CD4-positive, alpha-beta T cell treated with Interleukin-21 for 1 hour (primary cell): ENCODE data around the gene PHC2.

Experiments used
- DNase-seq: peaks from one replicate; pipeline ENCODE4 v3.0.0-alpha.2; 2020

PHC2 gene

DNA sequence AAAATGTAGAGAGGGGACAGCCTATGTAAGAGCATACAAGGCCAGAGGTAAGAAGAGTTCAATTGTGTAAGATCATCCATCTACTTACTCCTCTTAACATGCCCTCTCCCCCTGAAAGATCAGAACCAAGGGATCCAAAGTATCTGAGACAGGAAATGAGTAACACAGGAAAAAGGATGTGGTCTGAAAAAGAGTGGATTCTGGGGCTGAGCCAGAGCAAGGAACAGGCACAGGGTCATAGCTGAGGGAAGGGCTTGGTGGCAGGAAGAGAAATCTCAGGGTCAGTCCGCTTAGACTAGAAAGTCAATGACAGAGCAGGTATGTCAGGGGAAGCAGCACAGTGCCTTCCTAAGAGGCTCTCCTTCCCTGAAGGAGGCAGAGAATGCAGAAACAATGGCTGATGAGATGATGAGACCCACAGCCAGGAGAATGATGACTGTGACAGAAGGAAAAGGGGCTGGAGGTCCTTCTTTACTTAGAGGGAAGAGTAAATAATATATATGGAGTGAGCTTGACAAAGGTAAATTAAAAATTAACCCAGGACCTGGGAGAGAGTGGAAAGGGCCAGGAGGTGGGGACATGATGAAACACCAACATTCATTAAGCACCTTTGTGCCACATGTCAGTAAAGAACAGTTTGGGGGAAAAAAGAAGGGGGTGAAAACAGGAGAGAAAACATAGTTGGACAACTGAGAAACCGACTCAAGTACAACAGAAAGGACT, 83.8 kb downstream of the PHC2 start:
- DNase-seq, result no peak

- DNase-seq, result no peak
These were observed 84.4 kb downstream of the PHC2 start for GRCh38 chr1:33346533-33346926.

DNA sequence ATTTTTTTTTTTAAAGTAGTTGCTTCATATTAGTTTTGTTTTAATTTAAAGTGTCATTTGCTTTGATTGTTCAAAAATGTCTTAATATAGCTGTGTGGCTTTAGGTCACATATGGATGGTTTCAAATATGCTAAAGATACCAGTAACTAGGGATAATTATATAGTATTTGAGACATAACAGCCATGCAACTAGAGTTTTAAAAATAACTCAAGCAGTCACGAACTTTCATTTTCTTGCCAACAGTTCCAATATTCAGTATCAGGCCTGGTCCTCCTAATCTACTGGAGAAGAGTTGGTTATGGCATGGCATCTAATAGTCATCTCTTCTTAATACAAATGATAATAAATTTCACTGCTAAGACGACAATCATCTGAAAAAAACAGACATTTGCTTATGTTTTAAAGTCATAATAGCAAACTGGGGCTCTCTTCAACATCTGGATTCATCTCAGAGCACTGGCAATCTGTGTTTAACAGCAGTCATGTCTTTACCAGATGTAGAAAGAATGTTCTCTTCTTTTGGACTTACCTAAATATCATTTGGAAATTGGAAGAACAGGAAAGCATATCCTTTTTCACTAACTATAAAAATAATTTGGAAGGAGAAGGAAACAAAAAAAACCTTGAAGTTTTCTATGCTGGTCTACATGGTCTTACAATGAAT, 85.9 kb downstream of the PHC2 start:
- no peak for DNase-seq

DNA sequence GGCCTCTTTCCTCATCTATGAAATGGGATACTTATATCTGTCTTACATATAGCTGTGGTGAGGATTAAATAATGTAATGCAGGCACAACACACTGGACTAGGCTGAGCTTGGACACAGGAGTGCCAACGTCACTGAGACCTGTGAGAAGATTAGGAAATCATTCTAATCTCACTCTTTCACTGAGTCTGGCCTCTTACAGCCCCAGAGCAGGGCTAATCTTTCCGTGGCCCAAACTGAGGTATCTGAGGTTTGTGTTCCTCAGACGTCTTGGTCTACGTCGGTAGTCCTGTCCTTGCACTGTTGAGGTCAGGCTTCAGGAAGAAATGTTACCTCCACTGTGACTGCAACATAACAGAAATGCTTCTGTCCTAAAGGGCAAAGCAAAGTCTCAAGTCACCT, 87.4 kb downstream of the PHC2 start:
- DNase-seq, result no peak

GRCh38 chr1:33342041-33342723, 88.7 kb downstream of the PHC2 start:
- DNase-seq, result no peak

DNA sequence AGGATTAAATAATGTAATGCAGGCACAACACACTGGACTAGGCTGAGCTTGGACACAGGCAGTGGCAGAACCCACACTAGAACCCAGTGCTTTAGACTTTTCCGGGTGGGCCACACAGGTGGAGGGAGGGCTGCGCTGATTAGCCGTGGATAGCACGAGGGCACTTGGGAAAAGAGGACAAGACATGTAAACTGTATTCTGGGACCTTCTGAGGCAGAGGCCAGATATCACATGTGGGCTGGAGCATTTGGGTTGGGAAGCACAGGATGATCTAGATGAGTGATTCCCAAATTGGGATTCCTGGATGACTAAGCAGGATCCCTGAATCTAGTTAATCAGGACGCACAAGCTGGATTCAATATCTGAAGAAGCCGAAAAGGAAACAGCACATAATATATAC, 89.7 kb downstream of the PHC2 start:
- DNase-seq, result no peak

DNA sequence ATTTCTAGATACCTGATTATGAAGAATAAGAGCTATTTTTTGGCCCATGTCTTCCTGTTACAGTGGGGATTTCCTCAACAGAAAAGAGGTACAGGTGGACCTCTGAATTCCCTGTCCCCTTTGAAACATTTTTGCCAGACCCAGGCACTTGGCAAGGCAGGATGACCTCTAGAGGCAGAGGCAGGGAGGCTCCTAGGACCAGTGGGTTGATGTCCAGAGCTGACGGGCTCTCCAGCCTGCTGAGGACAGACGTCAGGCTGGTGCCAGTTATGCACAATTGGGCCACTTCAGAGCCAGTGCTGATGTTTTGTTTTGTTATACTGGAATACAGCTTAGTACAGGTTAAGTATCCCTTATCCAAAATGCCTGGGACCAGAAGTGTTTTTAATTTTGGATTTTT, 91.5 kb downstream of the PHC2 start:
- DNase-seq, result no peak

DNA sequence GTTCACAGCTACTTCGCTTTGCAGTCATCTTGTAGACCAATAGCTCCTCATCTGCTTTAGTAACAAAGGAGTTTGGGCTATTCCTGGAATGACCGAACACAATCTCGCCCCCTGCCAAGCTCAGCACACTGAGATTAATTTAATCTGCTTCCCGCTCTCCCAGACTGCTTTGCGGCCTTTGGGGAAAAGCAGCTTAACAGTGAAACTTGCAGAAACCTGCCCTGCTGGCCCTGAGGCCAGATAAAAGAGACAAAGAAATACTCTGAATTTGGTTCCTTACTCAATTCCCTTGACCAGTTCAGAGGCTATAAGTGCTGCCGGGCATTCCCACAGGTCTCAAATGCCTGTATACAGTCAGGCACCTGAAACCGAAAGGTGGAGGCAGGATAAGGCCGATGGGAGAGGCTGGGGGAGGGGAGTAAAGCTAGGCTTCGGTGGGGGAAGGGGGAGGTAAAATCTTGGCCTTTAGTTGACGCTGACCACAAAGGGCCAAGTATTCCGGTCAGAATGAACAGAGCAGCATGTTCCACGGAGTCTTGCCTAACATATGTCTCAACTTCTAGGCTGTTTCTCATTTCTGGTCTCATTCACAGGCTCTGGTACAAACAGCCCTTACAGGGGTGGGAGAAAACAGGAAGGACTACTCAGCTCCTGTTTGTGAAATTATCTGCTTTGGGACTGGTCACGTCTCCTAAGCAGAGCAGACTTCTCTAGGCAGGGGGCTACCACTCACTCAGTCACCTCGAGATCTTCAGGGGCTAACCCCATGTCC, 92.3 kb downstream of the PHC2 start:
- DNase-seq, result no peak

- no peak for DNase-seq
These were observed 92.9 kb downstream of the PHC2 start for GRCh38 chr1:33338048-33338439.

DNA sequence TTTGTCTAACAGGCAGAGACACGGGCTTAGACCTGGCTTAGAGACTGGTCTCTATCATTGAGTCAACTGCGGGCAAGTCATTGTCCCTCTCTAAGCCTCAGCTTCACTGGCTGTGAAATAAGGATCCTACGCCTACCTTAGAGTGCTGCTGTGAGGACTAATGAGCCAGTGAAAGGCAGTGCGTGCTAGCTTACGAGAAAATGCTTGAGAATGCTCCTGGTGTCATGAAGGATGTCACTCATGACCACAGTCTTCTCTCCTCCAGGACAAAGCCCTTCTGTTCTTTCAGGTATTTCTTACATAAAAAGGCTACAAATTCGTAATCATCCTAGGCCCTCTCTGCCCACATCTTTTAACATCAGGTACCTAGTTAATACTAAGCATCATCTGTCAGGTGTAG, 93.5 kb downstream of the PHC2 start:
- no peak for DNase-seq

GRCh38 chr1:33336580-33336979, 94.3 kb downstream of the PHC2 start:
- DNase-seq, result no peak

DNA sequence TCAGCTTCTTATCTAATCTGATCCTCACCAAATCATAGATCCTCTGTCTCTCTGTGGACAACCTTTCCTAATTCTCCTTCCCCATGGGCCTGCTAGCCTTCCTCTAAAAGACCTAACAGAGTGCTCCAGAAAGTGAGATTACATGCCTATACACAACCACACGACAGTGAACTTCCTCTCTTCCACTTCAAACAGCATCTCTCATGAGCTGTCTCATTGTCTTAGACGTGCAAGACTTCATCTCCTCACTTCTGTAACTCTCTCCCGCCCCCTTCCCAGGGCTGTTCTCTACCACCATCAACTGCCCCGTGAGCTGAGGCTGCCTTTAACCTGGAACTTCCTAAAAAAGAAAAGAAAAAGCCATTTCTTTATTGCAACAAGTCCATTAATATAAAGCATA, 95.9 kb downstream of the PHC2 start:
- no peak for DNase-seq

DNA sequence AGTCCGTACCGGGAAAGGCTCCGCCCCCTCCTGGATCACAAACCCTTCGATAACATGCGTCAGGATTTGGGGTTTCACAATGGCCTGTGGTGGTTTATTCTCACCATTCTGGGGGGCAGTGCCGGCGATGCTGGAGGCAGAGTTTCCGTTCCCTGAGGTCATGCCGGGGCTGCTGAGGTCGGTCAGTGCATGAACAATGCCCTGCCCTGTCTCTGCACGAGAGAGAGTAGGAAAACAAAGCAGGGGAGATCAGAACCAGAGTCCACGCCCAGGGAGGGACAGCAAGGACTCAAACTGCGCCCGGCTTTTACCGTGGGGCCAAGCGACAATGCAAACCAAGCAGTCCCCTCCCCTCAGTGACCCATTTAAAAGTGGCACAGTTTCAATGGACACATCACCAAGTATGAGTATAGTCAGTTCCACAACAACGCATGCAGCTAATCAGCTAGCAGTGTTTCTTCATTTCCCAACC, 96.8 kb downstream of the PHC2 start:
- DNase-seq, result no peak

- no peak for DNase-seq
These were observed 98.0 kb downstream of the PHC2 start for GRCh38 chr1:33332881-33333280.

DNA sequence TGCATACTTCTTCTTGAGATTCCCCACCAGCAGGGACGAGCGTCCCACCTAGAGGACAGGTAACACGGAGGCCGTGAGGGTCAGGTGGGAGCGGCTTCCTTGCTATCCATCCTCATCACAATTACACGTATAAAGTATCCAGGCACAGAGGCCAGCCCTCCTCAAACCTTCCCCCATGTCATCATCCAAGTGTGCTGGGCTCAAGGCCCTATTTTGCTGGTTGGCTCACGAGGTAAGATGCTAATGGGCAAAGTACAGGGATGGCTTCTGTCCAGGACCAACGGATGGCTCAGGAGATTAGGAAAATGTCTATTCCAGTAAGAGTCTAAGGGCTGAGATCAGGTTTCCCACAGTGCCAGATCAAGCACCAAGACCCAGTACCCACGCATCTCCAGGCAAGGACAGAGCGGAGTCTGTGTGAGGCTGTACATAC, 98.5 kb downstream of the PHC2 start:
- DNase-seq, result no peak

- no peak for DNase-seq
These were observed 99.2 kb downstream of the PHC2 start for GRCh38 chr1:33331444-33332356.

GRCh38 chr1:33330906-33331305, 100.0 kb downstream of the PHC2 start:
- no peak for DNase-seq

DNA sequence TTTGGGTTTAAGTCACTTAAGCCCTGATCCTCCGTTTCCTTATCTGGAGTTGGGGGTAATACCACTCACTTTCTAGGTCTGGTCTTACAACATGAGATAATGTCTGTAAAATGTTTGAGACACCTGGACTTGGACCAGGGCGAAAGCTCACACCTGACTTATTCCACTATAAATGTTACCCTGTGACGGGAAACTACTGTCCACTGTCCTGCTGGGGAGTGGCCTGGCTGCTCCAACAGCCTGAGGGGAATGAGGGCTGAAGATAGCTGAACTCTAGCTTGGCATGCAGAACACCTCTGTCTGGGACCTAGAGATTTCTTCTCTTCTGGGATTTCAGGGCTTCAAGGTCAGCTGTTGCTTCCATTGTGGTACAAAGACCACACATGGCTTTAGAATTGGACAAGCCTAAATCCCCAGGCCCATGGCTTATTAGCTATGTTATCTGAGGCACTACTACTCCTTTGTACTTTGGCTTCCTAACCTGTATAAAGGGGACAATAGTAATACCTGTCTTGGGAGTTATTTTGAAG, 100.5 kb downstream of the PHC2 start:
- no peak for DNase-seq

GRCh38 chr1:33329600-33330305, 101.1 kb downstream of the PHC2 start:
- no peak for DNase-seq

DNA sequence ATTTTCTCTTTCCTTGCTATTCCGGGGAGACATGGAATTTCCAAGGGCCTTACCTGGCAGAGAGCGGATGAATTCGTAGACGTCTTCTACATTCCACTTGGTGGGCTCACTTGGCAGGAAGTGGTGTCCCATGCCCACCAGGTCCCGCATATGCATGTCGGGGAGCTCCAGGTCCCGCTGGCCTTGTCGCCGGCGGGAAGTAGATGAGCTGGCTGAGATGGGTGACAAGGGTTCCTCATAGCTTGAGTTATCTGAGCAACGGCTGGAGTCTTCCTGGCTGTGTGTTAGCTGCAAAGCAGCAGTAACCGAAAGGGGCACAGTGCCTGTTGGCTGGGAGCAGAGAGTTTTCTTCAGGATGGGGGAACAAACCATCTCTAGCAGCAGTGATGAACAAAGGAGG, 102.1 kb downstream of the PHC2 start:
- DNase-seq, result no peak
